ENCODE measurements around the gene DENND10. TPM values are rescaled to one million over a fixed set of nuclear protein-coding genes. Genes with fewer than 3 reads are reported as not detected.
"Not testable (repeated sequence)": the region's sequence is repeated elsewhere in the genome, so short reads cannot be mapped to it uniquely, and the experiment has no call there.

The DENND10 gene
- total RNA-seq, 1 experiment from 2014 or later = 41.2 TPM

DNA sequence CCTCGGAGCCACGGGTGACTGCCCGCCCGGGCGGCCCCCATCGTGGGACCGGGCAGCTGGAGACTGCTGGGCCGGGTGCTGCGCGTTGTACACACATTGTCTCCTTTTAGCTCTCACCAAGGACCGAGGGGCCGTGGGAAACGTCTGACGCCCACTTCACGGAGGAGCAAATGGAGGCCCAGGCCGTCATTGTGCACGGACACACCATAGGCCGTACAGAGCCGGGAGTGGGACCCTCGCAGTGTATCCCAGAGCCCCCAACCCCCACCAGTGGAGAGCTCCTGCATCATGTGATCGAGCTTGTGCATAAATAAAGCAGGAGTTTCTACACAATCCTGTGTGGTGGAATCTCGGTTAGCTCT lies 722 bp downstream of the DENND10 start:
- Histone ChIP-seq H3K36me3 (ENCODE audit: insufficient read depth, low read length, poor library complexity, severe bottlenecking) (peaks cover 13% of the 10 kb centered on the region), H3K4me1 (ENCODE audit: insufficient read depth, low read length, poor library complexity, severe bottlenecking) (peaks cover 7% of the 10 kb centered on the region), H3K9me3 (ENCODE audit: low read depth, low read length, poor library complexity, severe bottlenecking) (no peaks in the 10 kb centered on the region), H3K27ac (ENCODE audit: low read depth, low read length, poor library complexity, severe bottlenecking) (peak overlapping the region; percentile 67), H3K4me3 (ENCODE audit: low read depth, low read length, poor library complexity, severe bottlenecking) (peak overlapping the region; percentile 77), H3K27me3 (replicated peaks; ENCODE audit: insufficient read depth, low read depth, low read length, poor library complexity) (no peaks in the 10 kb centered on the region)
- no TSS peak for BruUV-seq (replicated peaks)
- CTCF ChIA-PET = no interaction called here
- POLR2A ChIA-PET (ENCODE audit: low non-redundant PET) = no interaction called here
- TF ChIP-seq CTCF (conservative IDR thresholded peaks at IDR 0.05; ENCODE audit: low read depth, low read length) = no peak
- no peak for TF ChIP-seq EZH2 (IDR thresholded peaks at IDR 0.05; ENCODE audit: borderline replicate concordance, low read depth, low read length, poor library complexity, severe bottlenecking)
- intact Hi-C loops (cut with micrococcal nuclease; ENCODE audit: unreplicated experiment) = loop anchor here (1.0 kb wide), 1 partner anchor 24 kb away; the partner anchor contains the start of gene EIF3A
- peak; percentile 42 for DNase-seq (ENCODE audit: low spot score)

- no peaks in the 10 kb centered on the region for H3K9me3 ChIP-seq (ENCODE audit: low read depth, low read length, poor library complexity, severe bottlenecking)
- no peaks in the 10 kb centered on the region for H3K27me3 ChIP-seq (replicated peaks; ENCODE audit: insufficient read depth, low read depth, low read length, poor library complexity)
- intact Hi-C loops (cut with micrococcal nuclease; ENCODE audit: unreplicated experiment) = no loop called here
- H3K27ac ChIP-seq (ENCODE audit: low read depth, low read length, poor library complexity, severe bottlenecking) = peak overlapping the region; percentile 67
- H3K36me3 ChIP-seq (ENCODE audit: insufficient read depth, low read length, poor library complexity, severe bottlenecking) = peaks cover 15% of the 10 kb centered on the region
- TF ChIP-seq EZH2 (IDR thresholded peaks at IDR 0.05; ENCODE audit: borderline replicate concordance, low read depth, low read length, poor library complexity, severe bottlenecking) (no peak), CTCF (conservative IDR thresholded peaks at IDR 0.05; ENCODE audit: low read depth, low read length) (no peak)
- CTCF ChIA-PET = no interaction called here
- POLR2A ChIA-PET (ENCODE audit: low non-redundant PET) = no interaction called here
- peak overlapping the region; percentile 77 for H3K4me3 ChIP-seq (ENCODE audit: low read depth, low read length, poor library complexity, severe bottlenecking)
- BruUV-seq (replicated peaks) = TSS peak; percentile 62
- H3K4me1 ChIP-seq (ENCODE audit: insufficient read depth, low read length, poor library complexity, severe bottlenecking) = peaks cover 7% of the 10 kb centered on the region
- DNase-seq (ENCODE audit: low spot score) = no peak
Measured at GRCh38 chr10:119105155-119105554, 1.2 kb downstream of the DENND10 start.

DNA sequence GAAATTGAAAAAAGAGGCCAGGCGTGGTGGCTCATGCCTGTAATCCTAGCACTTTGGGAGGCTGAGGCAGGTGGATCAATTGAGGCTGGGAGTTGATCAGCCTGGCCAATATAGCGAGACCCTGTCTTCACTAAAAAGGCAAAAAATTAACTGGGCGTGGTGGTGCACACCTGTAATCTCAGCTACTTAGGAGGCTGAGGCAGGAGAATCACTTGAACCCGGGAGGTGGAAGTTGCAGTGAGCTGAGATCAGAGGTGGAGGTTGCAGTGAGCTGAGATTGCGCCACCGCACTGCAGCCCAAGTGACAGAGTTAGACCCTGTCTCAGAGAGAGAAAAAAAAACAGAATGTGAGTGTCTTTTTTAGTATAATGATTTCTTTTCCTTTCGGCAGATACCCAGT lies 2.0 kb downstream of the DENND10 start:
- H3K4me1 ChIP-seq (ENCODE audit: insufficient read depth, low read length, poor library complexity, severe bottlenecking); BruUV-seq (replicated peaks); H3K4me3 ChIP-seq (ENCODE audit: low read depth, low read length, poor library complexity, severe bottlenecking); CTCF ChIA-PET; H3K27ac ChIP-seq (ENCODE audit: low read depth, low read length, poor library complexity, severe bottlenecking); H3K9me3 ChIP-seq (ENCODE audit: low read depth, low read length, poor library complexity, severe bottlenecking); DNase-seq (ENCODE audit: low spot score); H3K27me3 ChIP-seq (replicated peaks; ENCODE audit: insufficient read depth, low read depth, low read length, poor library complexity); POLR2A ChIA-PET (ENCODE audit: low non-redundant PET); intact Hi-C loops (cut with micrococcal nuclease; ENCODE audit: unreplicated experiment): not testable (repeated sequence)
- peaks cover 15% of the 10 kb centered on the region for H3K36me3 ChIP-seq (ENCODE audit: insufficient read depth, low read length, poor library complexity, severe bottlenecking)

GRCh38 chr10:119107106-119107505 lies 3.2 kb downstream of the DENND10 start:
- CTCF ChIA-PET = interaction anchor here (0.6 kb wide), 1 partner anchor 1565 kb away, joined by 4 read pairs; the partner anchor contains the start of gene EMX2
- H3K36me3 ChIP-seq (ENCODE audit: insufficient read depth, low read length, poor library complexity, severe bottlenecking) = peaks cover 25% of the 10 kb centered on the region
- H3K4me3 ChIP-seq (ENCODE audit: low read depth, low read length, poor library complexity, severe bottlenecking); H3K27me3 ChIP-seq (replicated peaks; ENCODE audit: insufficient read depth, low read depth, low read length, poor library complexity); intact Hi-C loops (cut with micrococcal nuclease; ENCODE audit: unreplicated experiment); H3K4me1 ChIP-seq (ENCODE audit: insufficient read depth, low read length, poor library complexity, severe bottlenecking); POLR2A ChIA-PET (ENCODE audit: low non-redundant PET); BruUV-seq (replicated peaks); H3K27ac ChIP-seq (ENCODE audit: low read depth, low read length, poor library complexity, severe bottlenecking); DNase-seq (ENCODE audit: low spot score); H3K9me3 ChIP-seq (ENCODE audit: low read depth, low read length, poor library complexity, severe bottlenecking): not testable (repeated sequence)

DNA sequence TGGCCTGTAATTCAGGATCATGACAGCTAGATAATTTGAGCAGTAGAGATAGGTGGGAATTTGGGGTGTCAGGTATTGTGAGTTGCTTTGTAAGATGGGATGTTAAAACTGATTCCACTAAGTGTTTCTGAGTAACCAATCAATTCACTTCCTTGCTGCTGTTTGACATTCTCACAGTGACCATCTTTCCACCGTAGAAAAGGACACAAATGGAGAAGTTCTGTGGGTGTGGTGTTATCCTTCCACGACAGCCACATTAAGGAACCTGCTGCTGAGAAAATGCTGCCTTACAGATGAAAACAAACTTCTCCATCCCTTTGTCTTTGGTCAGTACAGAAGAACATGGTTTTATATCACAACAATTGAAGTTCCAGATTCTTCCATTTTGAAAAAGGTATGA lies 3.9 kb downstream of the DENND10 start:
- BruUV-seq (replicated peaks); H3K9me3 ChIP-seq (ENCODE audit: low read depth, low read length, poor library complexity, severe bottlenecking); H3K27ac ChIP-seq (ENCODE audit: low read depth, low read length, poor library complexity, severe bottlenecking); H3K4me3 ChIP-seq (ENCODE audit: low read depth, low read length, poor library complexity, severe bottlenecking); H3K27me3 ChIP-seq (replicated peaks; ENCODE audit: insufficient read depth, low read depth, low read length, poor library complexity); intact Hi-C loops (cut with micrococcal nuclease; ENCODE audit: unreplicated experiment); H3K4me1 ChIP-seq (ENCODE audit: insufficient read depth, low read length, poor library complexity, severe bottlenecking); DNase-seq (ENCODE audit: low spot score); POLR2A ChIA-PET (ENCODE audit: low non-redundant PET): not testable (repeated sequence)
- CTCF ChIA-PET = interaction anchor here (0.6 kb wide), 1 partner anchor 1565 kb away, joined by 4 read pairs; the partner anchor contains the start of gene EMX2
- peaks cover 30% of the 10 kb centered on the region for H3K36me3 ChIP-seq (ENCODE audit: insufficient read depth, low read length, poor library complexity, severe bottlenecking)
